ENCODE measurements around the gene DCUN1D2.
"Not testable (repeated sequence)": the region's sequence is repeated elsewhere in the genome, so short reads cannot be mapped to it uniquely, and the experiment has no call there.

DCUN1D2 gene

DNA sequence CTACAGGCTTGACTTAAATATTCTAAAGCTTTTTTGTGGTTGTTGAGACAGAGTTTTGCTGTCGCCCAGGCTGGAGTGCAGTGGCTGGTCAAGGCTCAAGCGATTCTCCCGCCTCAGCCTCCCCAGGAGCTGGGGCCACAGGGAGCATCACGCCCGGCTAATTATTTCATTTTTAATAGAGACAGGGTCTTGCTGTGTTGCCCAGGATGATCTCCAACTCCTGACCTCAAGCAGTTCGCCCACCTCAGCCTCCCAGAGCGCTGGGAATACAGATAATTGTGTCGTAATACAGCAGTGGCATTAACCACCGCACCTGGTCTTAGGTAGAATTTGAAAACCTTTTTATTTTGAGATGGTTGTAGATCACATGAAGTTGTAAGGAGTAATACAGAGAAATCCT, 1.5 kb upstream of the DCUN1D2 start:
- FAIRE-seq (no peak), DNase-seq (ENCODE audit: insufficient read length, low spot score) (no peak)

DNA sequence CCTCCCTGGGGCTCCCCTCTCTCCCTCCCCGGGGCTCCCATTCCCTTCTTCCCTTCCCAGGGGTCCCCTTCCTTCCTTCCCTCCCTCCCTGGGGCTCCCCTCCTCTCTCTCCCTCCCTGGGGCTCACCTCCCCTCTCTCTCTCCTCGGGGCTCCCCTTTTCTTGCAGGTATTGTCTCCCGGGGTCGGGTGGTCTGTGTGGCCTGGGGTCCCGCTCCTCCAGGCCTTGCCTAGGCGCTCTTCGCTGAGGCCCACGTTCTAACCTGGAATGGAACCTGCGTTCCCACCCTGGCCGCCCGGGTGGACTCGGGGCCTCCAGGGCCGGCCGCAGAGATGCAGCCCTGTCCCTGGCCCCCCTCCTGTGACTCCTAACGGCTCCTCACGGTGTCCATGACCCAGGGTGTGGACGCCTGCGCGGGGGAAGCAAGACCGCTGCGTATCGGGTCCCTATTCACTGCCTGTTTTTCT, 940 bp upstream of the DCUN1D2 start:
- DNase-seq (ENCODE audit: insufficient read length, low spot score) (no peak), FAIRE-seq (no peak)

DNA sequence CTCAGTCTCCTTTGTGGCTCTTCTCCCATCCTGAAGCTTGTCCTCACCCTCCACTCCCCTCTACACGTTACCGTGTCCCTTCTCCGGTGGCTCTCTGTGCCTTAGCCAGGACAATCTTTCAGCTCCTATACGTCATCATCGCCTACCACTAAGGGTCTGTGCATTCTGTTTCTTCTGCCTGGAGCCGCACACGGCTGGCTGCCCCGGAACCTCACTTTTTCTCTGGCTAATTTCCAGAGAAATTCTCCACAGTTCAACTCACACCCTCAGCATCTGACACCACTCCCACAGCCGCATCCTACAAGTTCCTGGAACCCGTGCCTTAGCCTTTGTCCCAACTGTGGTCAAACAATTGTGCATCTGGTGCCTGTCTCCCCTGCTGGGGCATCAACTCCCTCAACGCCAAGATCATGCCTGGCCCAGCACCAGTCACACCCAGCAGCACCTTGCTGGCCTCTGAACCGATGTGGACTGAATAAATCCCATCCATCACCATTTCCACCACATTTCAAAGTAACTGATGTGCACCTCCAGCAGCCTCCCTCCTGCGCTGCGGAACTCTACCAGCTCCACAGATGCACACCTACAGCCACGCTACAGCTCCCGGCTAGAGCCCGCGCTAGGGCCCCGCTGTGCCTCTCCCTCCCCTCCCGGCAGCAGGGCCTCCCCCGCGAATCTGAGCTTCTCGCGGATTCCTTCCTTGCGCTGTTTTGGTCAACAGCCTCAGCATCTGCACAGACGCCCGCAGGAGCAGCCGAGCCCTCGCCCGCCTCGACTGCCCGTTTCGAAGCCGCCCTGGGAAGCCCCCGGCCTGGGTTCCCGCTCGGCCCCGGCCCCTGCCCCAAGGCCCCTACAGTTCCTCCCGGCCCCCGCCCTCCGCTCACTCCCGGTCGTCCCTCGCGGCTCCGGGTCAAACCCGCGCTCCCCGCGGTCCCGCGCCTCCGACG, 689 bp downstream of the DCUN1D2 start:
- DNase-seq (ENCODE audit: insufficient read length, low spot score) (no peak), FAIRE-seq (no peak)

DNA sequence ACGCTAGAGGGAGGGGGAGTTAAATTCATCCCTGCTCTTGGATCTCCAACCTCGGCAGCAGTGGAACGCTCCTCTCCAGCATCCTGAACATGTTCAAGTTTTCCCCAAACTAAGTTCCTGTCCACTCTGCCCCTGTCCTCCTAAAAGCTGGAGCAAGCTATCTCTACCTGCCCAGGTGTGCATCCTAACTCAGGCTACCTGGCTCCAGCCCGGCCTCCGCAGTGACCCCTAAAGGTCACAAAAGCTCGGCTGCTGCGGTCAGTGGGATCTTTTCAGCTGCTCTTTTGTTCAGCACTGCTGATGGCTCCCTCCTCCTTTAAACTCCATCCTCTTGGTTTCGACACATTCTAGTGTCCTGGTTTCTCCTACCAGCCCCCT, 1.4 kb downstream of the DCUN1D2 start:
- FAIRE-seq = no peak
- no peak for DNase-seq (ENCODE audit: insufficient read length, low spot score)

DNA sequence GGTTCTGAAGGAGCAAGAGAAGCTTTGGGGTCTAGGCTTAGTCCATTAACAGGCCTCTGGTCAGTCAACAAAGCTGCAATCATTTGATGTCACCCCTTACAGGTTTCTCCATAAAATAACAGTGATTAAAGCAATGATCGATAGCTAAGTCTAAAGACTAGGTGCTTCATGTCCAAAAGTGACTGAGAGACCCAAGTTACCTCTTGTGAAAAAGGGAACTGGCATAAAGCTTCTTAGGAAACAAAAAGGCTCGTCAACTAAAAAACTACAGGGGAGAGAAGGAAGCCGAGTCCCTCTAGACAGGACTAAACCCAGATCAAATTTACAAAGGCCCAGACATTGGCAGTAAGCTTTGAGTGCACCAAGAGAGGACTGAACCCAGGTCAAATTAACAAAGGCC, 2.2 kb downstream of the DCUN1D2 start:
- no peak for FAIRE-seq
- no peak for DNase-seq (ENCODE audit: insufficient read length, low spot score)

DNA sequence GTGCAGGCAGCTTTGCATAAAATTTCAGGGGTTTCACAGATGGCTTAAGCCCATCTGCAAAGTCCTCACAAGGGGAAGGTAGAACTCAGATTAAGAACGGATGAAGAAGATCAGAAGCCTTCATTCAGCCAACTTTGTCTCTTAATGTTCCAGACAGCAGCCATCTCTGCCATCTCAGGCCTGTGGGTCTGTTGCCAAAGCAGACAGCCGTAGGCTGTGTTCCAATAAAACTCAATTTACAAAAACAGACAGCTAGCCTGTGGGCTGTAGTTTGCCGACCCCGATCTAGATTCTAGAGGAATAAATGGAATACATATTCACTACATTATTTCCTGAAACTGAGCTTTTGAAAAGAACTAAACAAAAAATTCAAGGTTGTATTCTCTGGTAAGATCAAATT, 3.8 kb downstream of the DCUN1D2 start:
- FAIRE-seq = no peak
- DNase-seq (ENCODE audit: insufficient read length, low spot score) = no peak

DNA sequence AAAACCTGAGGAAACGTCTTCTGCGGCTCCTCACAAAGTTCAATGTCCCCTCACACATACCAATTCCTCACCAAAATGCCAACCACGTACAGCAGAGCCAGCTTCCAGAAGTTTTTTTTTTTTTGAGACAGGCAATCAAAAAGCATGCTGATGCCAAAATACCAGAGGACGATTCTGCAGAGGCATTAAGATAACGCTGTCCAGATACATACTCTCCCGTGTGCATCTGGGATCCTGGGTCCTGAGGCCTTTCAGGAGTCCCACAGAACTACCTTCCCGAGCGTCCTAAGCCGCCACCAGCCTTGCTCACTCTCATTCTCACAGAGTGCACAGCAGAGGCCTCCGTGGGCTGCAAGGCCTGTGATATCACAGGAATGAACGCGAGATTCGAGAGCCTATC, 5.0 kb downstream of the DCUN1D2 start:
- DNase-seq (ENCODE audit: insufficient read length, low spot score) (no peak), FAIRE-seq (no peak)

DNA sequence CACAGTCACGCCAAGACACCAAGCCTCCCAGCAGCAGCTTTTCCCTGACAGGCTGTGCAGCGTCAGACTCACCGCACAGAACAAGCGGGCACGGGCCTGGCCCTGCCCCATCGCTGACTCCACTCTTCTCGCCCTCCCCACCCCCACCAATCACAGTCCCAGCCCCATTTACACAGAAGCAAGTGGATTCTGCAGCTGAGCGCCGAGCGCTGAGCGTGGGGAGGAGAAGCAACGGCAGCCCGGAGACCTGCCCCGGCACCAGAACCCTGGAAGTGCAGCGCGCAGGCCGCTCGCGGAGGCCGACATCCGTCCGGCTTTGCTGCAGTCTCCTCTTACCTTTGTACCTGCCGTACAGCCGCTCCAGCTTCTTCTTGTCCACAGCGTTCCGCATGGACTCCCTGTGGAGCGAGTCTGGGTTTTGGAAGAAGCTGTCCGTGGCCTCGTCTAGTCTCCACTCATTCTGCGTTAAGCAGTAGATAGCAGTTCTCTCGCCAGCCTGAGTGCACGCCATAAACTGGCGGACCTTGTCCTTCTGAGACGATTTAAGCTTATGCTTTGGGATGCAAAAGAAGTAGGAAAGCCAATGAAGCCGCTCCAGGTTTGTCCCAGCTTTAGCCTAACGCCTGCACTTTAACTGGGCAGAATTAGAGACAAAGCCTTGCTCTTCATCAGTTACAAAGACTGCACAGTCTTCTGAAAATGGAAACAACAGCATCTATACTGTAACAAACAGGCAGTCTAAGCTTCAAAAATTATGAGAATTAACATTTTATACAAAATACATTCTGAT, 6.8 kb downstream of the DCUN1D2 start:
- FAIRE-seq (no peak), DNase-seq (ENCODE audit: insufficient read length, low spot score) (no peak)

DNA sequence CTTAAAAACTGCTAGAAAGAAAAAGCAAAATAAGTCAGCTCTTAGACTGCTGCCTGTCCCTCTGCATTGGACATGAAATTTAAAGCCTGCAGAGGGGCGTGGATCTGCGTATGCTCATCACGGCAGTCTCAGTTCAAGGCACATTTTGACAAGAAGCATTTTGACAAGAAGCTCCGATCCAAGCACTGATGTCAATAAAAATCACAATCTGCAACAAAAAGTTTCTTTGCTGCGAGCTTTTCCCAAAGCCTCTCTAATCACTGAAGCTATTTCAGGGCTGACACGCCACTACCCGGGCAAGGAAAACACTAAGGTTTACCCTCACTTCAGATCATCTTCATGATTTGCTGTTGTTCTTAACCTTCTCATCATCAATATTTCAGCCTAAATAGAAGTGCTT, 7.4 kb downstream of the DCUN1D2 start:
- FAIRE-seq (no peak), DNase-seq (ENCODE audit: insufficient read length, low spot score) (no peak)

DNA sequence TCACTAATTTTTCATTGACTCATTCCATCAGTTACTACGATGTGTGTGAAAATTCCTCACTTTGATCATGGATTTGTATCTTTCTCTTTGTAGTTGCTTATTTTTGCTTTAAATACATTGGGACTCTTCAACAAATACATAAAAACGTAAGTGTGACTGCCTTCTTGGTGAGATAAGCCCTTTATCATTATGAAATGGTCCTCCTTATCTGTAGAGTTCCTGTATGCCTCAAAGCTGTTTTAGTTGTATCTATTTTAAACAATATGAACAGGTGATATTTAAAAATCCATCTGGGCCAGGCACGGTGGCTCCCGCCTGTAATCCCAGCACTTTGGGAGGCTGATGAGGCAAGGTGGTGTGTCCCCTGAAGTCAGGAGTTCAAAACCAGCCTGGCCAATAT, 11.3 kb downstream of the DCUN1D2 start:
- no peak for DNase-seq (ENCODE audit: insufficient read length, low spot score)
- no peak for FAIRE-seq

DNA sequence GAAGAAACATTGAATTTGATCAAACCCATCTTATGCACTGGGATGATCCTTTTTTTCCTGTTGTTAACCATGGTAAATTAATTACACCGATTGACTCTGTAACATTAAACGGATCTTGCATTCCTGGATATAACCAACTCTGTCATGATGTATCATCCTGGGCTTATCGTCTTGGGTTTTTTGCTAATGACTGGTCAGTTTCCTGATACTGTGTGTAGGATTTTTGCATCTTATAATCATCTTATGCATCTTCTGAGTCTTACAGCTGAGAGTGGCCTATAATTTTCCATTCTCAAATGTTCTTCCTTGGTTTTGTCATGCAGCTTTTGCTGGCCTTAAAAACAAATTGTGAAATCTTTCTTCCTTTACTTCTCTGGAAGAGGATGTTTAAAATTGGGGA, 12.8 kb downstream of the DCUN1D2 start:
- DNase-seq (ENCODE audit: insufficient read length, low spot score) = no peak
- FAIRE-seq = no peak

DNA sequence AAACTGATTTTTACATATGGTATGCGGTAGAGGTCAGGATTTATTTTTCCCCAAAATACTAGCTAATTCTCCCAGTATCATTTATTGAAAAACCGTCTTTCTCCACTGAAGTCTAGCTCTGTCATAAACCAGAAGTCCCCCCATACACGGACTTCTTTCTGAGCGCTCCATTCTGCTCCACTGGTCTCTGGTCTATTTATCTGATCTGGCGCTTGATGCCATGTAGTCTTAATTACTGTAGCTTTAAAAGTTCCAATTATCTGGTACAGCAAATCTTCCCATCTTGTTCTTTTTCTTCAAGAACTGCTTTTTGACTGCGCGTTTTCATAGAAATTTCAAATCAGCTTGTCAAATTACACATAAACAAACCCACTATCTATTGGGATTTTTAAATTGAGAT, 13.7 kb downstream of the DCUN1D2 start:
- FAIRE-seq (no peak), DNase-seq (ENCODE audit: insufficient read length, low spot score) (no peak)

DNA sequence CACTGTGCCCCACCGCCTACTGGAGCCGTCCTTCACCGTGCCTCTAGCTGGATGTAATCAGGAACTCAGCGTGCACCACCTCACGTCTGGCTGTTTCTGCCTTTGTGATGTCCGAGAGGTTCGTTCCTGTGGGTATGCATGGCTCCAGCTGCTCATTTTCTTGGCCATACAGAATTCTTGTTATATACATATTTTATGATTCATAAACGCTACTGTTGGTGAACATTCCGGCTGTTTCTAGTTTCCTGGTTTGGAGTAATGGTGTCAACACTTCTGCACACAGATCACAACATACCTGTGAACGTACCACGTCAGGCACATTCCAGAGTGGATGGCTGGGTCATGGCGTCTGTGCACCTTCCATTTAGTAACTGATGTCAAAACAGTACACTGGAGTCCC, 14.6 kb downstream of the DCUN1D2 start:
- FAIRE-seq = no peak

DNA sequence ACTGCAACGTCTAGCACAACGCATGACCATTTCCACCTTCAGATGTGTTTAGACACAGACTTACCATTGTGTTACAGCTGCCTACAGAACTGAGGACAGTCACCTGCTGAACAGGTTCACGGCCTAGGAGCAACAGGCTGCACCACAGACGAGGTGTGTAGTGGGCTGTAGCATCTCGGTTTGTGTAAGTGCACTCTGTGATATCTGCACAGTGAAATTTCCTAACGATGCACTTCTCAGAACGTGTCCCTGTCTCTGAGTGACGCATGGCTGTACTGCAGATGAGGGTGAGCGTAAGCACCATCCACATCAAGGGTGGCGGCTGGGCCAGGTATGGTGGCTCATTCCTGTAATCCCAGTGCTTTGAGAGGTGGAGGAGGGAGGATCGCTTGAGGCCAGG, 15.2 kb downstream of the DCUN1D2 start:
- FAIRE-seq (no peak), DNase-seq (ENCODE audit: insufficient read length, low spot score) (no peak)

More for the DNA sequence above, 14.6 kb downstream of the DCUN1D2 start:
- no peak for DNase-seq (ENCODE audit: insufficient read length, low spot score)

DNA sequence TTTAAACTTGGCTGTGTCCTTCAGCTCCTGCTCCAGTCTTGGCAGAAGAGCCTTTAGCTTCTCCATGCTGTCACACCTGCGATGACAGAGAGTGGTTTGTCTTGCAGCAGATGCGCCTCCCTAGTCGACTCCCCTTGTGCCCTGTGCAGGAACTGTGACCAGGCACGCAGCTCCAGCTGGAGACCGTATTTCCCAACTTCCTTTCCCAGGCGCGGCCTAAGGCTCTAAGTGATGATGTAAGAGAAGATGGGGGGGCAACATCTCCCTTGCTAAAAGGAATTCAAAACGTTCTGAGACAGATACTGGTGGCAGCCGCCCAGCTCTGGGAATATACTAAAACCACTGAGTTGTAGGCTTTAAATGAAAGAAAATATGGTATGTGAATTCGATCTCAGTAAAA, 16.3 kb downstream of the DCUN1D2 start:
- DNase-seq (ENCODE audit: insufficient read length, low spot score) = no peak
- FAIRE-seq = no peak

DNA sequence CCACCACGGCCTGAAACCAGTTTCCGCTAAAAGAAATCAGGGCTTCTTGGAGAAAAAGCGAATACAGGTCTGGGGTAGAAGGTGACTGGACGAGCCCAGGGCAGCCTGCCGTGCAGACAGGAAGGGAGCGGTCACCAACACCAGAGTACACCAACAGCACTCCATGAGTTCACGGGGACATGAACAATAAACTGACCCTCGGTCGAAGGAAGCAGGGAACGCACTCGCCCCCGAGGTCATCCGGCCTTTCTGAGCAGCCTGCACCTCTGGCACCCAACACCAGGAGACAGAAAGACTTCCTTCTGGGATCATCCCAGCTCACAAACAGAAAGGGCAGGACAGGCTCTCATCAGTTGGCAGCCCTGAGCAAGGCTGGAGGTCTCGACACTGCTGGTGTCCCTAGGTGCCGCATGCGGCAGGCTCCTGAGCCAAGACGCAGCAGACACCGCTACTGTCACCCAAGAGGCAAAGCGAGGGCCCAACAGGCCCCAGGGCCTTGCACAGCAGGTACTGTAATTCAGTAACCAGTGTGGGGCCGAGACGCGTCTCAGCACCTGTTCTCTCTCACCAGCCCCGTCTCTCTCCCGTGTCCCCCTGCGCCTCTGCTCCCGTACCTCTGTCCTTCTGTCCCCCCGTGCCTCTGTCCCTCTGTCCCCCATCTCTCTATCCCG, 18.0 kb downstream of the DCUN1D2 start:
- no peak for FAIRE-seq
- DNase-seq (ENCODE audit: insufficient read length, low spot score) = no peak

DNA sequence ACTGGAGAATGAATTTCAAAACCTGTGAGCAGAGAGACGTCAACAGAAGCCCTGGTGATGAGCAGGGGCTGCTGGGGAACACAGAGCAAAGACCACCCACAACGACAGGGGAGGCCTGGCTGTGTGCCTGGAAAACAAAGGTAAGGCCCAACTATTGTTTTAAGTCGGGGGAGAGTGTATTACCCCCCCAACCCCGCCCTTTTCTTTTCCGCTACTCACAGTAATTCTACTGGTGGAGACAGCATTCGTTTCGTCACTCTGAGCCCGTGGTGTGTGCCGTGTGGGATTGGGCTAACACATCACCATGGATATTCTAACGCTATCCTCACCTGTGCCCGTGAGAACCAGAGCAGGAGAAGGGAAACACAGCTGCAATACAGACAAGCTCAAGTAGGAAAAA, 18.7 kb downstream of the DCUN1D2 start:
- DNase-seq (ENCODE audit: insufficient read length, low spot score) (no peak), FAIRE-seq (no peak)

DNA sequence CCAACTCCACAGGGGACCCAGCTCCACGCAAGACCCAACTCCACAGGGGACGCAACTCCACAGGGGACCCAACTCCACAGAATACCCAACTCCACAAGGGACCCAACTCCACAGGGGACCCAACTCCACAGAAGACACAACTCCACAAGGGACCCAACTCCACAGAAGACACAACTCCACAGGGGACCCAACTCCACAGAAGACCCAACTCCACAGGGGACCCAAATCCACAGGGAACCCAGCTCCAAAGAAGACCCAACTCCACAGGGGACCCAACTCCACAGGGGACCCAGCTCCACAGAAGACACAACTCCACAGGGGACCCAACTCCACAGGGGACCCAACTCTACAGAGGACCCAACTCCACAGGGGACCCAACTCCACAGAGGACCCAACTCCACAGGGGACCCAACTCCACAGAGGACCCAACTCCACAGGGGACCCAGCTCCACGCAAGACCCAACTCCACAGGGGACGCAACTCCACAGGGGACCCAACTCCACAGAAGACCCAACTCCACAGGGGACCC, 19.8 kb downstream of the DCUN1D2 start:
- FAIRE-seq; DNase-seq (ENCODE audit: insufficient read length, low spot score): not testable (repeated sequence)

DNA sequence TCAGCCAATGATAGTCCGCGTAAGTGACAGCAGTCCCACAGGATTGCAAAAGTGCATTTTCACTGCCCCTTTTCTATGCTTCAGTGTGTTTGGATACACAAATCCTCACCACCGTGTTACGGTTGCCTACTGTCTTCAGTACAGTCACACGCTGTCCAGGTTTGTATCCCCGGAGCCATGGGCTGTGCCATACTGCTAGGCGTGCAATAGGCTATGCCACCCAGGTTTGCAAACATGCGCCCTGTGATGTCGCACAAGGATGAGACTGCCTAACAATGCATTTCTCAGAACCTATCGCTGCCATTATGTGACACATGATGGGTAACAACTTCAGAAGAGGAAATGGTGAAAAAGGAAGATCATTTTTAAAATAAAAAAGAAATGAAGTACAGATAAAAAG, 20.4 kb downstream of the DCUN1D2 start:
- FAIRE-seq = no peak
- DNase-seq (ENCODE audit: insufficient read length, low spot score) = no peak

DNA sequence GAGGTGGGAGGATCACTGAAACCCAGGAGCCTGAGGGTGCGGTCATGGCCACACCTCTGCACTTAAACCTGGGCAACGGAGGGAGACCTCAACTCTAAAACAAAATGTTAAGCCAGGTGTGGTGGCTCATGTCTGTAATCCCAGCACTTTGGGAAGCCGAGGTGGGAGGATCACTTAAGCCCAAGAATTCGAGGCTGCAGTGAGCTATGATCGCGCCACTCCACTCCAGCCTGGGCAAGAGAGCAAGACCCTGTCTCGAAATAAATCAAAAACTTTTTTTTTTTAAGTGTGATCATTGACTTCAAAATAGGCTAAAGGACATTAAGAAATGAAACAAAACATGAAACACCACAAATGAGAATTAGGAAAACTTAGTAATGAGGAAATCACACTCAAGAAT, 20.9 kb downstream of the DCUN1D2 start:
- FAIRE-seq (no peak), DNase-seq (ENCODE audit: insufficient read length, low spot score) (no peak)
